Measurements from ENCODE around the gene FMNL3.

Gene FMNL3

DNA sequence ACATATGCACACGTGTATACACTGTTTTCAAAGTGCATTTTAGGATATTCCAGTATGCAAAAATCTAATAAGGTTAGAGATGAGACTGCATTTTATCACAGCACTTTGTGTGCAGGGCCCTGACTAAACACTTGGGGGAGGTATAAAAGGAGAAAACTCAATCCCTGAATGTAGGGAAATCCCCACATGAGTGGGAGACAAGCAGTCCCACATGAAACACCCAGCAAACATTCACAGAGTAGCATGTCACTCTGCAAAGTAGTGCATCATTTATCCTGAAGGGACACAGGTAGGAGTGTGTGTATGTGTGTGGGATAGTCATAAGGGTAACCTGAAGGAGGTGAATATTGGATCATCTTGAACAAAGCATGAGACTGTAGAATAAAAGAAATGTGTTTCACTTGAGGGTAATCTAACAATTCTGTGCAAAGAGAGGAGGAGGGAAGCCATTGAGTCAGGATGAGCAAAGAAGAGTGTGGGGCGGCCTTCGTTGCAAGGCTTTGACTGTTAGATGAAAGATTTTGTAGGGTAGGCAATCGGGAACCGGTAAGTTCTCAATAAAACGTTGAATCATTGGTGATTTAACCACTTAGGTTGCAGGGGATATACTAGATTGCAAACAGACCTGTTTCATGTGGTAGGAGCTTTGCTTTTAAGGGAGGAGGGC, 80.9 kb downstream of the FMNL3 start (continued):
- TF ChIP-seq, protein P1, sequence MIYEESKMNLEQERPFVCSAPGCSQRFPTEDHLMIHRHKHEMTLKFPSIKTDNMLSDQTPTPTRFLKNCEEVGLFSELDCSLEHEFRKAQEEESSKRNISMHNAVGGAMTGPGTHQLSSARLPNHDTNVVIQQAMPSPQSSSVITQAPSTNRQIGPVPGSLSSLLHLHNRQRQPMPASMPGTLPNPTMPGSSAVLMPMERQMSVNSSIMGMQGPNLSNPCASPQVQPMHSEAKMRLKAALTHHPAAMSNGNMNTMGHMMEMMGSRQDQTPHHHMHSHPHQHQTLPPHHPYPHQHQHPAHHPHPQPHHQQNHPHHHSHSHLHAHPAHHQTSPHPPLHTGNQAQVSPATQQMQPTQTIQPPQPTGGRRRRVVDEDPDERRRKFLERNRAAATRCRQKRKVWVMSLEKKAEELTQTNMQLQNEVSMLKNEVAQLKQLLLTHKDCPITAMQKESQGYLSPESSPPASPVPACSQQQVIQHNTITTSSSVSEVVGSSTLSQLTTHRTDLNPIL (CRISPR knock-in tag; IDR thresholded peaks at IDR 0.05; ENCODE audit: low read depth): no peak
- no peak for TF ChIP-seq BACH2 (CRISPR knock-in tag; IDR thresholded peaks at IDR 0.05; ENCODE audit: borderline replicate concordance)
- TF ChIP-seq RARB (CRISPR knock-in tag; IDR thresholded peaks at IDR 0.05): no peak
- TF ChIP-seq, protein P2, sequence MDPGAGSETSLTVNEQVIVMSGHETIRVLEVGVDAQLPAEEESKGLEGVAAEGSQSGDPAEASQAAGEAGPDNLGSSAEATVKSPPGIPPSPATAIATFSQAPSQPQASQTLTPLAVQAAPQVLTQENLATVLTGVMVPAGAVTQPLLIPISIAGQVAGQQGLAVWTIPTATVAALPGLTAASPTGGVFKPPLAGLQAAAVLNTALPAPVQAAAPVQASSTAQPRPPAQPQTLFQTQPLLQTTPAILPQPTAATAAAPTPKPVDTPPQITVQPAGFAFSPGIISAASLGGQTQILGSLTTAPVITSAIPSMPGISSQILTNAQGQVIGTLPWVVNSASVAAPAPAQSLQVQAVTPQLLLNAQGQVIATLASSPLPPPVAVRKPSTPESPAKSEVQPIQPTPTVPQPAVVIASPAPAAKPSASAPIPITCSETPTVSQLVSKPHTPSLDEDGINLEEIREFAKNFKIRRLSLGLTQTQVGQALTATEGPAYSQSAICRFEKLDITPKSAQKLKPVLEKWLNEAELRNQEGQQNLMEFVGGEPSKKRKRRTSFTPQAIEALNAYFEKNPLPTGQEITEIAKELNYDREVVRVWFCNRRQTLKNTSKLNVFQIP (CRISPR knock-in tag; IDR thresholded peaks at IDR 0.05; ENCODE audit: borderline replicate concordance, low read depth): no peak

DNA sequence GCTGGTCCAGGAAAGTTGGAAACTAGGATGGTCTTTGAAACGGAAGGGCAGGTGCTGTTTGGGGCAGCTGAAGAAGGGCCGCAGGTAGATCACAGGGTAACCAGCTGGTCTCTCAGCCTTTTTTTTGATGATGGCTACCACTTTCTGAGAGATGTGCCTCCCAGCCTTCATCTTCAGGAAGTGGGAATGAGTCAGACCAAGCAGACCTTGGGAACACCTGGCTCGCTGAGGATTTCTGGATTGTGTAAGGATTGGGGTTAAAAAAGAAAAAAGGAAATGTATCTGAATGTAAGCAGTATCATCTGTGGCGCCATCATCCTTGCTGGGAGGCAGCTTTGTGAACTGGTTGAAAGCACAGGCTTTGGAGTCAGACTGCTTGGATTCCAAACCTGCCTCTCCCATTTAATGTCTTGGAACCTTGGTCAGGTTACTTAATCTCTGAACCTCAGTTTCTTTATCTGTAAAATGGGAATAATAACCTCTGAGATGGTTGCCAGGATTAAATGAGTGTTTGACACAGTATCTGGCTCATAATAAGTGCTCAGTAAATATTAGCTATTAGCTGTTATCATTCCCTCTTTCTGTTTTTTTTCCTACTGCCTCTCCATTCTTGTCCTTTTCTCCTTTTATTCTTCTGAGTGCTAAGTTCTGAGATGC, 82.2 kb downstream of the FMNL3 start:
- no peak for ATAC-seq
- no peak for TF ChIP-seq ARNTL (CRISPR knock-in tag; IDR thresholded peaks at IDR 0.05; ENCODE audit: borderline replicate concordance, low read depth)
- TF ChIP-seq ZNF8 (CRISPR knock-in tag; IDR thresholded peaks at IDR 0.05): no peak
- TF ChIP-seq, protein P1 (CRISPR knock-in tag; IDR thresholded peaks at IDR 0.05; ENCODE audit: low read depth): no peak
- TF ChIP-seq OSR1 (CRISPR knock-in tag; IDR thresholded peaks at IDR 0.05): no peak
- no peak for TF ChIP-seq GLIS3 (CRISPR knock-in tag; IDR thresholded peaks at IDR 0.05)
- TF ChIP-seq ISL1 (CRISPR knock-in tag; IDR thresholded peaks at IDR 0.05): no peak
- TF ChIP-seq TCF4 (CRISPR knock-in tag; IDR thresholded peaks at IDR 0.05; ENCODE audit: borderline replicate concordance): no peak
- TF ChIP-seq RARB (CRISPR knock-in tag; IDR thresholded peaks at IDR 0.05): no peak
- TF ChIP-seq, protein P3, sequence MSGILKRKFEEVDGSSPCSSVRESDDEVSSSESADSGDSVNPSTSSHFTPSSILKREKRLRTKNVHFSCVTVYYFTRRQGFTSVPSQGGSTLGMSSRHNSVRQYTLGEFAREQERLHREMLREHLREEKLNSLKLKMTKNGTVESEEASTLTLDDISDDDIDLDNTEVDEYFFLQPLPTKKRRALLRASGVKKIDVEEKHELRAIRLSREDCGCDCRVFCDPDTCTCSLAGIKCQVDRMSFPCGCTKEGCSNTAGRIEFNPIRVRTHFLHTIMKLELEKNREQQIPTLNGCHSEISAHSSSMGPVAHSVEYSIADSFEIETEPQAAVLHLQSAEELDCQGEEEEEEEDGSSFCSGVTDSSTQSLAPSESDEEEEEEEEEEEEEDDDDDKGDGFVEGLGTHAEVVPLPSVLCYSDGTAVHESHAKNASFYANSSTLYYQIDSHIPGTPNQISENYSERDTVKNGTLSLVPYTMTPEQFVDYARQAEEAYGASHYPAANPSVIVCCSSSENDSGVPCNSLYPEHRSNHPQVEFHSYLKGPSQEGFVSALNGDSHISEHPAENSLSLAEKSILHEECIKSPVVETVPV (CRISPR knock-in tag; IDR thresholded peaks at IDR 0.05): no peak
- TF ChIP-seq, protein P4, sequence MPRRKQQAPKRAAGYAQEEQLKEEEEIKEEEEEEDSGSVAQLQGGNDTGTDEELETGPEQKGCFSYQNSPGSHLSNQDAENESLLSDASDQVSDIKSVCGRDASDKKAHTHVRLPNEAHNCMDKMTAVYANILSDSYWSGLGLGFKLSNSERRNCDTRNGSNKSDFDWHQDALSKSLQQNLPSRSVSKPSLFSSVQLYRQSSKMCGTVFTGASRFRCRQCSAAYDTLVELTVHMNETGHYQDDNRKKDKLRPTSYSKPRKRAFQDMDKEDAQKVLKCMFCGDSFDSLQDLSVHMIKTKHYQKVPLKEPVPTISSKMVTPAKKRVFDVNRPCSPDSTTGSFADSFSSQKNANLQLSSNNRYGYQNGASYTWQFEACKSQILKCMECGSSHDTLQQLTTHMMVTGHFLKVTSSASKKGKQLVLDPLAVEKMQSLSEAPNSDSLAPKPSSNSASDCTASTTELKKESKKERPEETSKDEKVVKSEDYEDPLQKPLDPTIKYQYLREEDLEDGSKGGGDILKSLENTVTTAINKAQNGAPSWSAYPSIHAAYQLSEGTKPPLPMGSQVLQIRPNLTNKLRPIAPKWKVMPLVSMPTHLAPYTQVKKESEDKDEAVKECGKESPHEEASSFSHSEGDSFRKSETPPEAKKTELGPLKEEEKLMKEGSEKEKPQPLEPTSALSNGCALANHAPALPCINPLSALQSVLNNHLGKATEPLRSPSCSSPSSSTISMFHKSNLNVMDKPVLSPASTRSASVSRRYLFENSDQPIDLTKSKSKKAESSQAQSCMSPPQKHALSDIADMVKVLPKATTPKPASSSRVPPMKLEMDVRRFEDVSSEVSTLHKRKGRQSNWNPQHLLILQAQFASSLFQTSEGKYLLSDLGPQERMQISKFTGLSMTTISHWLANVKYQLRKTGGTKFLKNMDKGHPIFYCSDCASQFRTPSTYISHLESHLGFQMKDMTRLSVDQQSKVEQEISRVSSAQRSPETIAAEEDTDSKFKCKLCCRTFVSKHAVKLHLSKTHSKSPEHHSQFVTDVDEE (CRISPR knock-in tag; IDR thresholded peaks at IDR 0.05): no peak
- no peak for TF ChIP-seq ZNF70 (CRISPR knock-in tag; IDR thresholded peaks at IDR 0.05)
- no peak for TF ChIP-seq ZFP3 (CRISPR knock-in tag; IDR thresholded peaks at IDR 0.05)
- TF ChIP-seq, protein P5, sequence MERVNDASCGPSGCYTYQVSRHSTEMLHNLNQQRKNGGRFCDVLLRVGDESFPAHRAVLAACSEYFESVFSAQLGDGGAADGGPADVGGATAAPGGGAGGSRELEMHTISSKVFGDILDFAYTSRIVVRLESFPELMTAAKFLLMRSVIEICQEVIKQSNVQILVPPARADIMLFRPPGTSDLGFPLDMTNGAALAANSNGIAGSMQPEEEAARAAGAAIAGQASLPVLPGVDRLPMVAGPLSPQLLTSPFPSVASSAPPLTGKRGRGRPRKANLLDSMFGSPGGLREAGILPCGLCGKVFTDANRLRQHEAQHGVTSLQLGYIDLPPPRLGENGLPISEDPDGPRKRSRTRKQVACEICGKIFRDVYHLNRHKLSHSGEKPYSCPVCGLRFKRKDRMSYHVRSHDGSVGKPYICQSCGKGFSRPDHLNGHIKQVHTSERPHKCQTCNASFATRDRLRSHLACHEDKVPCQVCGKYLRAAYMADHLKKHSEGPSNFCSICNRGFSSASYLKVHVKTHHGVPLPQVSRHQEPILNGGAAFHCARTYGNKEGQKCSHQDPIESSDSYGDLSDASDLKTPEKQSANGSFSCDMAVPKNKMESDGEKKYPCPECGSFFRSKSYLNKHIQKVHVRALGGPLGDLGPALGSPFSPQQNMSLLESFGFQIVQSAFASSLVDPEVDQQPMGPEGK (CRISPR knock-in tag; IDR thresholded peaks at IDR 0.05; ENCODE audit: borderline replicate concordance): no peak
- TF ChIP-seq, protein P2 (CRISPR knock-in tag; IDR thresholded peaks at IDR 0.05; ENCODE audit: borderline replicate concordance, low read depth): no peak
- TF ChIP-seq CSDC2 (CRISPR knock-in tag; IDR thresholded peaks at IDR 0.05): no peak
- TF ChIP-seq ZFP30 (CRISPR knock-in tag; IDR thresholded peaks at IDR 0.05): no peak

All from SK-N-SH treated with all-trans-retinoic acid at 6 μM for 48 hours (cell line).